GM06990 (cell line): ENCODE results near the gene DNAH1.
"Not testable (repeated sequence)": the region's sequence is repeated elsewhere in the genome, so short reads cannot be mapped to it uniquely, and the experiment has no call there.

Experiments used
- DNase-seq: peaks from one replicate; pipeline ENCODE4 v3.0.0-alpha.2; 2011; ENCODE audit not compliant: insufficient read length; ENCODE audit errors: extremely low read depth
- H3K27me3 ChIP-seq: replicated peaks from 2 replicates; pipeline ENCODE4 v1.6.0; 2011; ENCODE audit warnings: low read length; ENCODE audit not compliant: control insufficient read depth, insufficient read depth
- H3K36me3 ChIP-seq: 2 replicates; pipeline ENCODE4 v1.5.1; 2011; ENCODE audit warnings: low read length; ENCODE audit not compliant: control insufficient read depth, insufficient read depth
- H3K4me3 ChIP-seq: replicated peaks from 2 replicates; pipeline ENCODE4 v1.5.1; 2011; ENCODE audit warnings: low read depth, mild to moderate bottlenecking, control low read depth, low read length
- CTCF ChIP-seq: IDR thresholded peaks from 2 replicates; pipeline ENCODE4 v1.5.1; 2011; ENCODE audit warnings: low read length, control low read depth, mild to moderate bottlenecking, inconsistent platforms; ENCODE audit not compliant: insufficient read depth, poor library complexity, severe bottlenecking

Gene DNAH1

GRCh38 chr3:52315977-52316764, at the start of gene DNAH1:
Gene DNAH1 (plus strand): TSS chr3:52316319. CDS start chr3:52322443, 6,124 bp downstream.
- no peak for DNase-seq
- no peak for TF ChIP-seq CTCF
- H3K4me3 ChIP-seq: no peak within 1 kb of the TSS
- H3K36me3 ChIP-seq: no peaks in the 10 kb centered on the region; the same call in 1 of the 2 replicates
- no peaks in the 10 kb centered on the region for H3K27me3 ChIP-seq

GRCh38 chr3:52268036-52268435, 48.1 kb upstream of the DNAH1 start:
- H3K36me3 ChIP-seq: peaks cover 28% of the 10 kb centered on the region
- H3K4me3 ChIP-seq: no peak overlapping the region

GRCh38 chr3:52269776-52270175, 46.3 kb upstream of the DNAH1 start:
- no peaks in the 10 kb centered on the region for H3K27me3 ChIP-seq
- peaks cover 23% of the 10 kb centered on the region for H3K36me3 ChIP-seq
- TF ChIP-seq CTCF: no peak
- no peak for DNase-seq
- H3K4me3 ChIP-seq: no peak overlapping the region

More at GRCh38 chr3:52268036-52268435, 48.1 kb upstream of the DNAH1 start:
- no peak for TF ChIP-seq CTCF
- no peak for DNase-seq
- H3K27me3 ChIP-seq: no peaks in the 10 kb centered on the region

- peaks cover 23% of the 10 kb centered on the region for H3K36me3 ChIP-seq
- no peak for DNase-seq
- H3K4me3 ChIP-seq: no peak overlapping the region
- no peak for TF ChIP-seq CTCF
- H3K27me3 ChIP-seq: no peaks in the 10 kb centered on the region
These were observed 45.8 kb upstream of the DNAH1 start for GRCh38 chr3:52270252-52270754.

- H3K36me3 ChIP-seq: peaks cover 13% of the 10 kb centered on the region
- not testable (repeated sequence) for H3K27me3 ChIP-seq, DNase-seq
- H3K4me3 ChIP-seq: peak overlapping the region; percentile 1; the same call in 1 of the 2 replicates
These were observed 43.9 kb upstream of the DNAH1 start for GRCh38 chr3:52272172-52272571.

- H3K36me3 ChIP-seq: peaks cover 11% of the 10 kb centered on the region
- no peak overlapping the region for H3K4me3 ChIP-seq
- no peak for DNase-seq
- no peak for TF ChIP-seq CTCF
- H3K27me3 ChIP-seq: no peaks in the 10 kb centered on the region
These were observed 43.3 kb upstream of the DNAH1 start for GRCh38 chr3:52272831-52273230.

- not testable (repeated sequence) for H3K36me3 ChIP-seq, H3K4me3 ChIP-seq, DNase-seq, H3K27me3 ChIP-seq
These were observed 41.3 kb upstream of the DNAH1 start for GRCh38 chr3:52274781-52275180.
